ENCODE results near the gene ABCA7. TPM values are rescaled to one million over a fixed set of nuclear protein-coding genes. Genes with fewer than 3 reads are reported as not detected.
A peak's percentile ranks its signal among the peaks of the same experiment; 100 is the strongest.

The ABCA7 gene
- total RNA-seq, 2 donors from 2014 or later: 6.0 to 7.0 TPM

DNA sequence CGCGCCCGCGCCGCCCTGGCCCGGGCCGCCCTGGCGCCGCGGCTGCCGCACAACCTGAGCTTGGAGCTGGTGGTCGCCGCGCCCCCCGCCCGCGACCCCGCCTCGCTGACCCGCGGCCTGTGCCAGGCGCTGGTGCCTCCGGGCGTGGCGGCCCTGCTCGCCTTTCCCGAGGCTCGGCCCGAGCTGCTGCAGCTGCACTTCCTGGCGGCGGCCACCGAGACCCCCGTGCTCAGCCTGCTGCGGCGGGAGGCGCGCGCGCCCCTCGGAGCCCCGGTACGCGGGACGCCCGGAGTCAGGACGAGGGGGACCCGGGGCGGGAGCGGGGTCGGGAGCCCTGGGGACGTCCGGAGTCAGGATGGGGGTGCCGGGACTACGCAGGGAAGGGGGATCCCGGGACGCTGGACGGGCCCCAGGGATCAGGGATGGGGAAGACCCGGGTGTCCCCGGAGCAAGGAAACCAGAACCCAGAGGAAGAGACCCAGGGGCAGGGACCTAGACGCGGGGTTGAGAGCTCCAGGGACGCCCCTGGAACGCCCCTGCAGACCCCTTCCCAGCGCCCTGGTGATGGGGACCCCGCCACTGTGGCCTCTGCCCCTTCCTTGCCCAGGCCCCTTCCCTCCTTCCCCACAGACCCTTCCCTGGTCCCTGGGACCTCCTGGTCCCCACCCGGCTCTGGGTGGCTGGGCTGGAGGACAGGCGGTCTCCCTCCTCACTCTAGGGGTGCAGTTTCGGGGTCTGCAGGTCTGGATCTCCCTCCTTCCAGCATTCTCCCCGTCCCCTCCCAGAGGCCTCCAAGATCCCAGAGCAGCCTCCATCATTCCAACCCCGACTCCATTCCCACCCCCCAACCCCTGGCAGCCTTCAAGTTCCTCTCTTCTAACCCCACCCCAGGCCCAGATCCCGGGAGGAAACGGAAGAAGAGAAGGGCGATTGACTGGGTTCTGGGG, 39.0 kb upstream of the ABCA7 start:
- peaks cover 7% of the 10 kb centered on the region for H3K27me3 ChIP-seq (replicated peaks; ENCODE audit: insufficient read depth)
- no peak for DNase-seq (ENCODE audit: low spot score)
- no peaks in the 10 kb centered on the region for H3K36me3 ChIP-seq
- ATAC-seq (ENCODE audit: insufficient number of reproducible peaks, low FRiP score, low read depth): no peak
- peaks cover 0 to 3% of the 10 kb centered on the region in 2 donors for H3K4me1 ChIP-seq (ENCODE audit: control insufficient read depth in 1 of 2, low read depth in 2 of 2)
- H3K4me3 ChIP-seq: peak overlapping the region; percentile 32
- H3K9me3 ChIP-seq: no peaks in the 10 kb centered on the region
- H3K27ac ChIP-seq: no peak overlapping the region
- TF ChIP-seq, protein P1, sequence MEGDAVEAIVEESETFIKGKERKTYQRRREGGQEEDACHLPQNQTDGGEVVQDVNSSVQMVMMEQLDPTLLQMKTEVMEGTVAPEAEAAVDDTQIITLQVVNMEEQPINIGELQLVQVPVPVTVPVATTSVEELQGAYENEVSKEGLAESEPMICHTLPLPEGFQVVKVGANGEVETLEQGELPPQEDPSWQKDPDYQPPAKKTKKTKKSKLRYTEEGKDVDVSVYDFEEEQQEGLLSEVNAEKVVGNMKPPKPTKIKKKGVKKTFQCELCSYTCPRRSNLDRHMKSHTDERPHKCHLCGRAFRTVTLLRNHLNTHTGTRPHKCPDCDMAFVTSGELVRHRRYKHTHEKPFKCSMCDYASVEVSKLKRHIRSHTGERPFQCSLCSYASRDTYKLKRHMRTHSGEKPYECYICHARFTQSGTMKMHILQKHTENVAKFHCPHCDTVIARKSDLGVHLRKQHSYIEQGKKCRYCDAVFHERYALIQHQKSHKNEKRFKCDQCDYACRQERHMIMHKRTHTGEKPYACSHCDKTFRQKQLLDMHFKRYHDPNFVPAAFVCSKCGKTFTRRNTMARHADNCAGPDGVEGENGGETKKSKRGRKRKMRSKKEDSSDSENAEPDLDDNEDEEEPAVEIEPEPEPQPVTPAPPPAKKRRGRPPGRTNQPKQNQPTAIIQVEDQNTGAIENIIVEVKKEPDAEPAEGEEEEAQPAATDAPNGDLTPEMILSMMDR (IDR thresholded peaks at IDR 0.05): no peak

- Histone ChIP-seq H3K4me3 (peak overlapping the region; percentile 32), H3K9me3 (no peaks in the 10 kb centered on the region), H3K27me3 (replicated peaks; ENCODE audit: insufficient read depth) (peaks cover 7% of the 10 kb centered on the region), H3K27ac (no peak overlapping the region), H3K36me3 (no peaks in the 10 kb centered on the region), H3K4me1 (ENCODE audit: control insufficient read depth in 1 of 2, low read depth in 2 of 2) (peaks cover 0 to 3% of the 10 kb centered on the region in 2 donors)
- ATAC-seq (ENCODE audit: insufficient number of reproducible peaks, low FRiP score, low read depth): no peak
- TF ChIP-seq, protein P1 (IDR thresholded peaks at IDR 0.05): peak; percentile 91
- no peak for DNase-seq (ENCODE audit: low spot score)
Measured at GRCh38 chr19:1001538-1002166, 38.3 kb upstream of the ABCA7 start.

GRCh38 chr19:1002600-1002999, 37.3 kb upstream of the ABCA7 start:
- TF ChIP-seq, protein P1 (IDR thresholded peaks at IDR 0.05): no peak
- DNase-seq (ENCODE audit: low spot score) (no peak), ATAC-seq (ENCODE audit: insufficient number of reproducible peaks, low FRiP score, low read depth) (no peak)
- Histone ChIP-seq H3K9me3 (no peaks in the 10 kb centered on the region), H3K36me3 (no peaks in the 10 kb centered on the region), H3K27me3 (replicated peaks; ENCODE audit: insufficient read depth) (peaks cover 7% of the 10 kb centered on the region), H3K27ac (no peak overlapping the region), H3K4me1 (ENCODE audit: control insufficient read depth in 1 of 2, low read depth in 2 of 2) (peaks cover 0 to 3% of the 10 kb centered on the region in 2 donors), H3K4me3 (no peak overlapping the region)

GRCh38 chr19:1003283-1003682, 36.6 kb upstream of the ABCA7 start:
- no peak overlapping the region for H3K27ac ChIP-seq
- ATAC-seq (ENCODE audit: insufficient number of reproducible peaks, low FRiP score, low read depth) (no peak), DNase-seq (ENCODE audit: low spot score) (no peak)
- H3K9me3 ChIP-seq: no peaks in the 10 kb centered on the region
- no peak overlapping the region for H3K4me3 ChIP-seq
- peaks cover 7% of the 10 kb centered on the region for H3K27me3 ChIP-seq (replicated peaks; ENCODE audit: insufficient read depth)
- no peaks in the 10 kb centered on the region for H3K36me3 ChIP-seq
- H3K4me1 ChIP-seq (ENCODE audit: control insufficient read depth in 1 of 2, low read depth in 2 of 2): peaks cover 0 to 3% of the 10 kb centered on the region in 2 donors
- TF ChIP-seq, protein P1 (IDR thresholded peaks at IDR 0.05): no peak

GRCh38 chr19:1004204-1004802, 35.6 kb upstream of the ABCA7 start:
- peaks cover 0 to 3% of the 10 kb centered on the region in 2 donors for H3K4me1 ChIP-seq (ENCODE audit: control insufficient read depth in 1 of 2, low read depth in 2 of 2)
- H3K27me3 ChIP-seq (replicated peaks; ENCODE audit: insufficient read depth): peaks cover 7% of the 10 kb centered on the region
- H3K4me3 ChIP-seq: no peak overlapping the region
- TF ChIP-seq, protein P1 (IDR thresholded peaks at IDR 0.05): no peak
- DNase-seq (ENCODE audit: low spot score) (no peak), ATAC-seq (ENCODE audit: insufficient number of reproducible peaks, low FRiP score, low read depth) (no peak)
- no peaks in the 10 kb centered on the region for H3K9me3 ChIP-seq
- no peak overlapping the region for H3K27ac ChIP-seq
- no peaks in the 10 kb centered on the region for H3K36me3 ChIP-seq
